WTC11 (cell line): ENCODE data around the gene RELT. TPM values are rescaled to one million over a fixed set of nuclear protein-coding genes. Genes with fewer than 3 reads are reported as not detected.

ENCODE experiments used
- ATAC-seq: fragments of 200-7000 bp; cut with Tn5 transposase; 2 replicates; pipeline ENCODE4 v1.10.0; 2021; ENCODE audit warnings: mild to moderate bottlenecking, moderate library complexity
- CTCF ChIA-PET: fragments of 300-600 bp; sonication (Branson Sonifier 250); formaldehyde crosslinking; loops from one replicate; lab custom pipeline; 2021; ENCODE audit warnings: antibody characterized with exemption; lab: Charles Lee
- POLR2A ChIA-PET: fragments of 350-600 bp; sonication (Branson Sonifier 250); formaldehyde crosslinking; loops from one replicate; lab custom pipeline; 2021; ENCODE audit warnings: antibody characterized with exemption; lab: Charles Lee
- DNase-seq: peaks from one replicate; pipeline ENCODE4 v3.0.0; 2021; ENCODE audit warnings: low spot score
- H3K27ac Mint-ChIP-seq: 2 replicates; pipeline ENCODE4 v1.8.0; 2021; ENCODE audit warnings: mixed read lengths
- H3K27me3 Mint-ChIP-seq: 2 replicates; pipeline ENCODE4 v1.8.0; 2021; ENCODE audit warnings: low read depth, mild to moderate bottlenecking, moderate library complexity, mixed read lengths
- H3K36me3 Mint-ChIP-seq: 2 replicates; pipeline ENCODE4 v1.8.0; 2021; ENCODE audit warnings: mixed read lengths
- H3K4me1 Mint-ChIP-seq: 2 replicates; pipeline ENCODE4 v1.8.0; 2022; ENCODE audit warnings: mixed read lengths
- H3K4me3 Mint-ChIP-seq: 2 replicates; pipeline ENCODE4 v1.8.0; 2021; ENCODE audit warnings: mild to moderate bottlenecking, moderate library complexity, mixed read lengths
- H3K9me3 Mint-ChIP-seq: 2 replicates; pipeline ENCODE4 v1.8.0; 2021; ENCODE audit warnings: mixed read lengths
- TCF7 ChIP-seq: sonication (generic); formaldehyde crosslinking; IDR thresholded peaks from 2 replicates; pipeline ENCODE4 v1.8.0; 2022; ENCODE audit warnings: mild to moderate bottlenecking, low read depth, missing genetic modification reagents, moderate library complexity
- ZSCAN18 ChIP-seq: fragments of 250-450 bp; sonication (Bioruptor Pico); IDR thresholded peaks from 2 replicates; pipeline ENCODE4 v2.1.2; 2022; ENCODE audit warnings: mild to moderate bottlenecking, moderate library complexity
- total RNA-seq: library from RNA; stranded (reverse); gene quantifications from 3 replicates; pipeline ENCODE4 v1.2.3, GENCODE V29; 2021
- TF ChIP-seq, protein P1 (sequence below): sonication (generic); formaldehyde crosslinking; IDR thresholded peaks from 2 replicates; pipeline ENCODE4 v1.8.1; 2022; ENCODE audit warnings: mild to moderate bottlenecking, moderate library complexity, missing genetic modification reagents
- TF ChIP-seq, protein P2 (sequence below): sonication (generic); formaldehyde crosslinking; IDR thresholded peaks from 2 replicates; pipeline ENCODE4 v1.8.0; 2022; ENCODE audit warnings: mild to moderate bottlenecking, missing genetic modification reagents

RELT gene
- total RNA-seq, 1 experiment from 2014 or later = 6.7 TPM

DNA sequence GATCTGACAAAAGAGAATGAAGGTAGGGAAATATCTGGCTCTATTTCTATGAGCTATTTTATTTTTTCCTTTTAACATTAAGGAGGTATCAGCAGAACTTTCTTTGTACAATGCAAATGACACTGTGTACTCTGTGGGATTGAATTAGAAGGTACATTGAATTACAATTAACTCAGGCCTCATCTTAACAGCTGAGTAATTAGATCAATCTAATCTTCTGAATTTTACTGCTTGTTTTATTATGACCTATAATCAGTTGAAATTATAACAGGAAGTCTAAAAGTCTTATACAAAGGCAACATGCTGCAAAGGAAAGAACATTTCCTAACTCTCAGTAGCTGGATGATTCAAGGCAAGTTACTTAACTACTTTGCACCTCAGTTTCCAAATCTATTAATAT, 69.8 kb downstream of the RELT start (continued):
- TF ChIP-seq ZSCAN18 (no peak), TCF7 (CRISPR knock-in tag) (no peak)

DNA sequence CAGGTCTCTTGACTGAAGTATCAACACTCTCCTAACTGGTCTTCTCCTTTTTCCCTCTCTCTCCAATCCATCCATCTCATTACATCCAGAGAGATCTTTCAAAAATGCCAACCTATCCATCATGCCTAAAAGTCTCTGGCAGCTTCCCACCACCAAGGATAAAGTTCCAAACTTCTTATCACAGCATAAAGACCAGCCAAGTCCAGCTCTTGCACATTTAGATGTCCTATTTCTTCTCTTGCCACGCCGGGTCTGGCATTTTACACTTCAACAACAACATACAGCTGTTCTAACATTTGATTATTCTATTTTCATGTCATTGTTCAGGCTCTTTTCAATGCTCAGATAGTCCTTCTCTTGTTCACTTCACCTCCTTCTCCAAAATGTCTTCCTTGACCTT, 70.6 kb downstream of the RELT start:
- H3K27me3 Mint-ChIP-seq = no peaks in the 10 kb centered on the region
- H3K4me1 Mint-ChIP-seq = peaks cover 11% of the 10 kb centered on the region
- peaks cover 3% of the 10 kb centered on the region for H3K9me3 Mint-ChIP-seq
- POLR2A ChIA-PET = no interaction called here
- H3K36me3 Mint-ChIP-seq = no peaks in the 10 kb centered on the region
- CTCF ChIA-PET = no interaction called here
- DNase-seq = no peak
- no peak overlapping the region for H3K27ac Mint-ChIP-seq
- H3K4me3 Mint-ChIP-seq = no peak overlapping the region
- no peak for ATAC-seq
- TF ChIP-seq, protein P1, sequence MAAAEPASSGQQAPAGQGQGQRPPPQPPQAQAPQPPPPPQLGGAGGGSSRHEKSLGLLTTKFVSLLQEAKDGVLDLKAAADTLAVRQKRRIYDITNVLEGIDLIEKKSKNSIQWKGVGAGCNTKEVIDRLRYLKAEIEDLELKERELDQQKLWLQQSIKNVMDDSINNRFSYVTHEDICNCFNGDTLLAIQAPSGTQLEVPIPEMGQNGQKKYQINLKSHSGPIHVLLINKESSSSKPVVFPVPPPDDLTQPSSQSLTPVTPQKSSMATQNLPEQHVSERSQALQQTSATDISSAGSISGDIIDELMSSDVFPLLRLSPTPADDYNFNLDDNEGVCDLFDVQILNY = no peak
- TF ChIP-seq, protein P2, sequence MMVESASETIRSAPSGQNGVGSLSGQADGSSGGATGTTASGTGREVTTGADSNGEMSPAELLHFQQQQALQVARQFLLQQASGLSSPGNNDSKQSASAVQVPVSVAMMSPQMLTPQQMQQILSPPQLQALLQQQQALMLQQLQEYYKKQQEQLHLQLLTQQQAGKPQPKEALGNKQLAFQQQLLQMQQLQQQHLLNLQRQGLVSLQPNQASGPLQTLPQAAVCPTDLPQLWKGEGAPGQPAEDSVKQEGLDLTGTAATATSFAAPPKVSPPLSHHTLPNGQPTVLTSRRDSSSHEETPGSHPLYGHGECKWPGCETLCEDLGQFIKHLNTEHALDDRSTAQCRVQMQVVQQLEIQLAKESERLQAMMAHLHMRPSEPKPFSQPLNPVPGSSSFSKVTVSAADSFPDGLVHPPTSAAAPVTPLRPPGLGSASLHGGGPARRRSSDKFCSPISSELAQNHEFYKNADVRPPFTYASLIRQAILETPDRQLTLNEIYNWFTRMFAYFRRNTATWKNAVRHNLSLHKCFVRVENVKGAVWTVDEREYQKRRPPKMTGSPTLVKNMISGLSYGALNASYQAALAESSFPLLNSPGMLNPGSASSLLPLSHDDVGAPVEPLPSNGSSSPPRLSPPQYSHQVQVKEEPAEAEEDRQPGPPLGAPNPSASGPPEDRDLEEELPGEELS = no peak

Other genes with a start within 250 kb of the RELT start
- 8.4 to 10.1 TPM (median 8.8 TPM) in 3 replicates for gene FCHSD2, start 234.1 kb upstream of the RELT start, total RNA-seq
- 0.94 to 1.2 TPM (median 1.2 TPM) in 3 replicates for gene P2RY2, start 158.1 kb upstream of the RELT start, total RNA-seq
- gene P2RY6, start 104.1 kb upstream of the RELT start, total RNA-seq = 0.11 to 0.16 TPM in 2 of 3 replicates, not detected in the other
- 16.5 to 18.2 TPM (median 16.9 TPM) in 3 replicates for gene ARHGEF17, start 68.1 kb upstream of the RELT start, total RNA-seq
- 23.6 to 25.9 TPM (median 24.2 TPM) in 3 replicates for gene FAM168A, start 221.7 kb downstream of the RELT start, total RNA-seq